NB4 (cell line): Measurements from ENCODE around the gene CDH1.

Experiments
- DNase-seq: peaks from one replicate; pipeline ENCODE4 v3.0.0; 2010; ENCODE audit warnings: low read depth
- H3K4me3 ChIP-seq: one replicate; pipeline ENCODE4 v1.5.1; 2011; ENCODE audit warnings: mild to moderate bottlenecking, low read depth, low read length, moderate library complexity
- MYC ChIP-seq: IDR thresholded peaks from 2 replicates; pipeline ENCODE4 v1.6.1; 2011; ENCODE audit warnings: low read depth, low read length
- POLR2A ChIP-seq: IDR thresholded peaks from 2 replicates; pipeline ENCODE4 v1.6.1; 2011; ENCODE audit warnings: mild to moderate bottlenecking; ENCODE audit not compliant: insufficient read length; ENCODE audit errors: extremely low read depth
- TF ChIP-seq, protein P1 (sequence below): IDR thresholded peaks from 2 replicates; pipeline ENCODE4 v1.6.1; 2011; ENCODE audit warnings: low read depth, low read length
- TF ChIP-seq, protein P2 (sequence below): IDR thresholded peaks from one replicate; pipeline ENCODE4 v1.5.1; 2012; ENCODE audit warnings: low read depth, low read length

Gene CDH1

DNA sequence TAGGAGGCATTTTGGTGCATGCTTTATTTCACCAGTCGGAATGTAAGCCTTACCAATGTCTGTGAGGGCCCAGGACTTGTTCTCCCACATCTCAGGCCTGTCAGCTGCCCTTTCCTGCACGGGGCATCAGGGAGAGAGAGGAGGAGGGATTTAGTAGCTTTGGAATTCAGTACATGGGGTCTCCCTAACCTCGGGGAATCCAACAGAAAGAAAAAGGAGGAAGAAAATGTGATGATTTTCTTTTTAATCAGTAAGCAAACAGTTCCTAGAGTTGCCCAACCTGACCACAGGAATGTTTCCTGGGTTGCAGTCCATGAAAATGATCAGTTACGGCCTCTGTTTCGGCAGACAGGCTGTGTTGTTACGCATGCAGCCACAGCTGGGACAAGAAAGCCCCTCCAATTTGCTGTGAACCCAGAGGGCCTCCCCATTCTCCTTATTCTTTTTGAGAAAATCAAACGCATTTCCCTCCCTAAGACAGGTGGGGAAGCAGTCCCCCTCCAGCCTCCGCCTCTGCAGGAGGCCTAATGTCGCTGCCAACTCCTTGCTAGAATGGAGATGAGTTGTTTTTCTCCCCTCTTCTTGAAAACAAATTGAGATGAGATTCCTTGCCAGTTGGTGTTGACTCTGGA, 53.2 kb downstream of the CDH1 start:
- peak; percentile 72 for DNase-seq
- TF ChIP-seq MYC (no peak), POLR2A (no peak)
- TF ChIP-seq, protein P1, sequence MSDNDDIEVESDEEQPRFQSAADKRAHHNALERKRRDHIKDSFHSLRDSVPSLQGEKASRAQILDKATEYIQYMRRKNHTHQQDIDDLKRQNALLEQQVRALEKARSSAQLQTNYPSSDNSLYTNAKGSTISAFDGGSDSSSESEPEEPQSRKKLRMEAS: no peak
- TF ChIP-seq, protein P2, sequence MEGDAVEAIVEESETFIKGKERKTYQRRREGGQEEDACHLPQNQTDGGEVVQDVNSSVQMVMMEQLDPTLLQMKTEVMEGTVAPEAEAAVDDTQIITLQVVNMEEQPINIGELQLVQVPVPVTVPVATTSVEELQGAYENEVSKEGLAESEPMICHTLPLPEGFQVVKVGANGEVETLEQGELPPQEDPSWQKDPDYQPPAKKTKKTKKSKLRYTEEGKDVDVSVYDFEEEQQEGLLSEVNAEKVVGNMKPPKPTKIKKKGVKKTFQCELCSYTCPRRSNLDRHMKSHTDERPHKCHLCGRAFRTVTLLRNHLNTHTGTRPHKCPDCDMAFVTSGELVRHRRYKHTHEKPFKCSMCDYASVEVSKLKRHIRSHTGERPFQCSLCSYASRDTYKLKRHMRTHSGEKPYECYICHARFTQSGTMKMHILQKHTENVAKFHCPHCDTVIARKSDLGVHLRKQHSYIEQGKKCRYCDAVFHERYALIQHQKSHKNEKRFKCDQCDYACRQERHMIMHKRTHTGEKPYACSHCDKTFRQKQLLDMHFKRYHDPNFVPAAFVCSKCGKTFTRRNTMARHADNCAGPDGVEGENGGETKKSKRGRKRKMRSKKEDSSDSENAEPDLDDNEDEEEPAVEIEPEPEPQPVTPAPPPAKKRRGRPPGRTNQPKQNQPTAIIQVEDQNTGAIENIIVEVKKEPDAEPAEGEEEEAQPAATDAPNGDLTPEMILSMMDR: no peak
- H3K4me3 ChIP-seq: no peak overlapping the region

DNA sequence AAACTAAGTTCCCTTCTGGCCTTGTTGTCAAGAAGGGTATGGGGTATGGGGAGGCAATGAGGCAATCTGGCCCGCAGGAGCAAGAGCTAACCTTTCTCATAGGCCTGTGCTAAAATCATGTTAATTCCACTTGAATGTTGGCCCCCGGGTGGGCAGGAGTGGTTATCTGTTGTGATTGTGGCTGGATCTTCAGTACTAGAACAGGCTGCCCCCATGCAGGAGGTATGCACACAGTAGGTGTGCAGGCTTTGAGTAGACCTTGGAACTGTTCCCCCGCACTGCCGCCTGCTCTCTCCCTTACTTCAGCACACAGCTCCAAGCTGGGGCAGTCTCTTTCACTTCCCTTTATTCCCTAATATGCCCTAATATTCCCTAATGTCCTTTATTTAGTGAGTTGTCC, 53.9 kb downstream of the CDH1 start:
- TF ChIP-seq, protein P1: no peak
- TF ChIP-seq POLR2A (no peak), MYC (no peak)
- TF ChIP-seq, protein P2: no peak
- H3K4me3 ChIP-seq: no peak overlapping the region
- no peak for DNase-seq

DNA sequence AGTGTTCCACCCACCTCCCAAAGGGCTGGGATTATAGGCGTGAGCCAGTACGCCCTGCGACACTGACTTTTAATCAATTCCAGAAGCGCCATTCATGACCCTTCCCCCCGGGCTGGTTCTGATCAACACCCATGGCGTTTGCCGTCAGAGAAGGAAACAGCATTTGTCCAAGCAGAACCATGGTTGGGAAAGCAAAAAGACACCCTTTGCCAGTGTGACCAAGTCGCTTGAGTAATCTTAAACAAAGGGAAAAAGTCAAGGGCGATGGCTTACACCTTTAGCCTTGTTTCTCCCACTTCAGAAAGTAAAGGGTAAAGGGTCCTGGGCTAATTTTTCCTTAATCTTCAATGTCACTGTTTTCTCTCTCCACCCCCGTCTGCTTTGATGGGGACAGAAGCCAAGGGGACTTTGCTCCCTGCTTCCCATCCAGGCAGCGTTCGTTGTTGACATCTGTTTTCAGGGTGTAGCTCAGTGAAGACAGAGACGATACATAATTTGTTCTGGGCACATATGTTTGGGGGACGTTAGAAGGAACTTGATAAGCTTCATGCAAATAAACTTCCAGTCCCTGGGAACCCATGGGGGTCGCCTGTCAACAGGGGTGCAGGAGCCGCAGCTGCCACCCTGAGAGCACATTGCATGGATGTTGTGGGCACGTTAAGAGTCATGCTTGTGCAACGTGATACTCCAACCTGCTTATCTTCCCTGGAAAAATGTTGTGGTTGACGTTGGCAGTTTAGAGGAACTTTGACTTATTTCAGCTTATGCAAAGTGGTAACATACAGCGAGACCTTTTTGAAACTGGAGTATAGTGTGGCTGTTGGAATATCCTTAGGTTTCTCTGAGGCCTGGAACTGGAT, 55.6 kb downstream of the CDH1 start:
- DNase-seq: peak; percentile 52
- H3K4me3 ChIP-seq: no peak overlapping the region

DNA sequence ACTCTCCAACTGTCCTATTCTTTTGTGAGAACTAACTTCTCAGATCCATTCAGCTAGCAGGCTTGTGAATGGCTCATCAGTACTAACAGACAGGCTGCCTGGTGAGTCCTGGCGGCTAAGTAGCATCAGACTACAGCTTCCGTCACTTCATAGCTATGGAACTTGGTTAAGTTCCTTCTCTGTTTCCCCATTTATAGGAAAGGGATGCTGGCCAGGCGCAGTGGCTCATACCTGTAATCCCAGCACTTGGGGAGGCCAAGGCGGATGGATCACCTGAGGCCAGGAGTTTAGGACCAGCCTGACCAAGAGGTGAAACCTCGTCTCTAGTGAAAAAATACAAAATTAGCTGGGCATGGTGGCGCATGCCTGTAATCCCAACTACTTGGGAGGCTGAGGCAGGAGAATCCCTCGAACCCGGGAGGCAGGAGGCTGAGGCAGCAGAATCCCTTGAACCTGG, 56.3 kb downstream of the CDH1 start:
- no peak overlapping the region for H3K4me3 ChIP-seq
- TF ChIP-seq, protein P1: no peak
- TF ChIP-seq MYC (no peak), POLR2A (no peak)
- TF ChIP-seq, protein P2: no peak
- DNase-seq: no peak

More for the DNA sequence above, 55.6 kb downstream of the CDH1 start:
- no peak for TF ChIP-seq POLR2A
- TF ChIP-seq, protein P1: no peak

DNA sequence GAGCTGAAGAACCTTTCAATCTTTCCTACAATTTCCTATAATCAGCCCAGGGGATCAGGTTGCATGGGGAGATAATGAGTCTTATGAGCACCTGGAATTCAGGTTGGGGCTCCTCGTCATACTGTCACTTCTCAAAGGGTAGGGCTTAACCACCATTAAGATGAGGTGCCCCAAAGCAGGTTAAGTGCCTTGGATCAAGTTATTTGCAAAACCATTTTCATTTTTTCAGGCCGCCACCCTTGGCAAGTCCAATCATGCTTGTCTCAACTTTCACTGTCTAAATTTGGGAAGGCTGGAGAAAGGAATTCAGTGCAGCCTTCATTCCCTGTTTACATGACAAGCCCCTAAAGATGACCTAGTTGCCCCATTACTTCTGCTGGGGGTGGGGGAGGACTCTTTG, 61.3 kb downstream of the CDH1 start:
- TF ChIP-seq POLR2A (no peak), MYC (no peak)
- TF ChIP-seq, protein P2: no peak
- TF ChIP-seq, protein P1: no peak
- DNase-seq: no peak
- H3K4me3 ChIP-seq: no peak overlapping the region
